ENCODE data around the gene LNX1.

- TF ChIP-seq CTCF (IDR thresholded peaks at IDR 0.05 in 2 of 3, conservative IDR thresholded peaks at IDR 0.05 in 1 of 3; ENCODE audit: borderline replicate concordance in 1 of 3, insufficient read depth in 1 of 3, low read depth in 2 of 3, low read length in 2 of 3) (no peak), ATF3 (IDR thresholded peaks at IDR 0.05) (no peak), POLR2AphosphoS5 (IDR thresholded peaks at IDR 0.05; ENCODE audit: low read depth, low read length) (no peak), EZH2phosphoT487 (IDR thresholded peaks at IDR 0.05; ENCODE audit: borderline replicate concordance) (no peak), CEBPB (IDR thresholded peaks at IDR 0.05; ENCODE audit: low read depth) (no peak), REST (IDR thresholded peaks at IDR 0.05; ENCODE audit: low read depth) (no peak), FOSL1 (IDR thresholded peaks at IDR 0.05; ENCODE audit: low read depth) (no peak), MAX (IDR thresholded peaks at IDR 0.05) (no peak), RAD21 (IDR thresholded peaks at IDR 0.05; ENCODE audit: low read depth) (no peak), YY1 (IDR thresholded peaks at IDR 0.05; ENCODE audit: extremely low read depth, insufficient replicate concordance, low read depth, low read length) (no peak), EZH2 (IDR thresholded peaks at IDR 0.05) (no peak), ZNF274 (IDR thresholded peaks at IDR 0.05; ENCODE audit: low read depth, low read length) (no peak)
Observed at GRCh38 chr4:53557669-53558064, 33.6 kb downstream of the LNX1 start.

Data from HCT116 (cell line).